ENCODE measurements around the gene MAP3K20. TPM values are rescaled to one million over a fixed set of nuclear protein-coding genes. Genes with fewer than 3 reads are reported as not detected.

The MAP3K20 gene
- total and polyA plus RNA-seq, 2 of the 8 experiments (the other 6 are each of a cell fraction or from before 2014, with no cell fraction given), result 3.1 to 11.1 TPM

DNA sequence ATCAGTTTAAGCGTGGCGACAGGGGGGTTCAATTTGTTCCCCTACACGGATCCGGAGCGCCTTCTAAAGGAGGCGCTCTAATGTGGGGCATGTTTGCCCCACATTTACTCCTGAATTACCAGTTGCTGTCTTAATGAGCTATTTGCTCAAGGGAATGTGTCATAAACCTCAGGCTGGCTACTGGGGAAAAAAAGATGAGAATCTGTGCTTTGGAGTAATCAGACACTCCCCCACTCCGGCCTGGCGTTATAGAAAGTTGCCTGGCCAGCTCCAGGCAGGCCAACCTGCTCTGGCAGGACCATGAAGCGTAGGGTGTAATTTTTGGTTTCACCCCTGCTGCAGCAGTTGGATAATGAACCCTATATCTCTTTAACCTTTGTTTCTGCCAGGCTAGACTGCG lies 31.0 kb upstream of the MAP3K20 start:
- no peak overlapping the region for H3K4me2 ChIP-seq (ENCODE audit: insufficient read depth in 1 of 2, low read depth in 2 of 2, low read length in 2 of 2)
- no peak overlapping the region for H2BK5ac ChIP-seq (ENCODE audit: low read depth, low read length)
- H3K18ac ChIP-seq (ENCODE audit: extremely low read depth, low read length), result no peak overlapping the region
- ChIA-PET POLR2A (ENCODE audit: partially characterized antibody) (no interaction called here), CTCF (ENCODE audit: partially characterized antibody) (interaction anchor here (1.0 to 2.5 kb wide), 6 partner anchors 14 to 166 kb away, joined by 3 to 16 read pairs (median 6); no protein-coding TSS in a partner anchor)
- H3K36me3 ChIP-seq (ENCODE audit: control insufficient read depth in 2 of 4, insufficient read depth in 4 of 4, low read length in 3 of 4), result no peaks in the 10 kb centered on the region
- H3K27me3 ChIP-seq (replicated peaks in 1 of 4; ENCODE audit: control insufficient read depth in 3 of 4, extremely low read depth in 1 of 4, insufficient read depth in 3 of 4, low read length in 3 of 4), result no peaks in the 10 kb centered on the region
- TF ChIP-seq SP4 (IDR thresholded peaks at IDR 0.05; ENCODE audit: low read length) (no peak), KDM1A (IDR thresholded peaks at IDR 0.05; ENCODE audit: borderline replicate concordance, low read length) (no peak), CHD2 (IDR thresholded peaks at IDR 0.05; ENCODE audit: low read length) (no peak), TAF7 (optimal IDR thresholded peaks at IDR 0.05; ENCODE audit: borderline replicate concordance, low read depth, low read length) (no peak), PHF8 (conservative IDR thresholded peaks at IDR 0.05; ENCODE audit: low read depth, low read length) (no peak), TAF1 (IDR thresholded peaks at IDR 0.05; ENCODE audit: low read depth, low read length) (no peak), CBX5 (IDR thresholded peaks at IDR 0.05; ENCODE audit: low read depth, low read length) (no peak), CREB1 (IDR thresholded peaks at IDR 0.05) (no peak), SP2 (IDR thresholded peaks at IDR 0.05; ENCODE audit: low read length) (no peak), CBX8 (IDR thresholded peaks at IDR 0.05; ENCODE audit: borderline replicate concordance, low read depth, low read length) (no peak), RFX5 (IDR thresholded peaks at IDR 0.05; ENCODE audit: borderline replicate concordance, low read depth, low read length) (no peak), HDAC6 (IDR thresholded peaks at IDR 0.05; ENCODE audit: low read depth, low read length) (no peak), NRF1 (IDR thresholded peaks at IDR 0.05; ENCODE audit: low read depth, low read length) (no peak), BACH1 (IDR thresholded peaks at IDR 0.05; ENCODE audit: low read length) (no peak)
- no peak overlapping the region for H2AFZ ChIP-seq (ENCODE audit: low read length)
- H3K9me3 ChIP-seq (ENCODE audit: insufficient read depth in 2 of 2, low read depth in 1 of 2, low read length in 1 of 2), result no peaks in the 10 kb centered on the region
- H3K56ac ChIP-seq (replicated peaks; ENCODE audit: insufficient read length, low read depth, low read length), result no peak overlapping the region
- FAIRE-seq (no peak), DNase-seq (ENCODE audit: low read depth in 1 of 2, low spot score in 2 of 2) (no peak)
- H3K4ac ChIP-seq (replicated peaks; ENCODE audit: insufficient read length, low read depth, low read length), result no peak overlapping the region
- no peaks in the 10 kb centered on the region for H3K23me2 ChIP-seq (ENCODE audit: low read depth, low read length)
- H3K79me1 ChIP-seq (ENCODE audit: low read depth, low read length), result no peaks in the 10 kb centered on the region
- H4K91ac ChIP-seq (replicated peaks; ENCODE audit: insufficient read length, low read length), result no peak overlapping the region
- no peak overlapping the region; the same call in 1 of the 2 replicates for H2BK12ac ChIP-seq (ENCODE audit: low read depth, low read length)
- no peak overlapping the region for H3K4me3 ChIP-seq (ENCODE audit: extremely low read depth in 1 of 4, insufficient read depth in 2 of 4, low read depth in 3 of 4, low read length in 4 of 4)
- H2AK5ac ChIP-seq (ENCODE audit: low read depth, low read length), result no peak overlapping the region
- no peak overlapping the region for H2BK120ac ChIP-seq (replicated peaks; ENCODE audit: low read depth, low read length)
- H2BK15ac ChIP-seq (ENCODE audit: low read length), result no peak overlapping the region
- WGBS, 2 experiments (ENCODE audit: extremely low coverage in 1 of 2, insufficient coverage in 1 of 2, insufficient read length in 1 of 2, insufficient replicate concordance in 2 of 2, low coverage in 1 of 2, low lambda C conversion rate in 2 of 2, missing lambda C conversion rate in 1 of 2), result 87% methylated on average over 10 of the region's 10 CpGs; no CpG with 5 or more reads in 1 of the 2 experiments
- no peak overlapping the region for H3K14ac ChIP-seq (ENCODE audit: insufficient read length)
- H3K23ac ChIP-seq (ENCODE audit: insufficient read length), result no peak overlapping the region
- no peaks in the 10 kb centered on the region for H3K79me2 ChIP-seq (ENCODE audit: control insufficient read depth in 1 of 2, insufficient read depth in 2 of 2, low read length in 2 of 2)
- H3K27ac ChIP-seq (ENCODE audit: low read depth, low read length), result no peak overlapping the region
- no peak overlapping the region for H2BK20ac ChIP-seq (ENCODE audit: low read length)
- H3K4me1 ChIP-seq (replicated peaks in 1 of 4; ENCODE audit: control insufficient read depth in 3 of 4, insufficient read depth in 4 of 4, low read length in 3 of 4), result no peaks in the 10 kb centered on the region; a peak in 1 of 7 replicates
- H4K8ac ChIP-seq (ENCODE audit: extremely low read depth, insufficient read depth, low read length), result no peak overlapping the region
- H4K20me1 ChIP-seq (replicated peaks in 1 of 2; ENCODE audit: control insufficient read depth in 1 of 2, insufficient read depth in 2 of 2, low read length in 2 of 2), result no peaks in the 10 kb centered on the region
- H3K9ac ChIP-seq (replicated peaks in 1 of 4; ENCODE audit: extremely low read depth in 1 of 4, low read depth in 3 of 4, low read length in 3 of 4), result no peak overlapping the region
- no peak overlapping the region for H4K5ac ChIP-seq (ENCODE audit: insufficient read length, low read depth, low read length)

Measured in H1 (cell line).